Effector CD8-positive, alpha-beta T cell (primary cell): ENCODE measurements around the gene STOML2.
A peak's percentile ranks its signal among the peaks of the same experiment; 100 is the strongest.

ENCODE experiments used
- DNase-seq: peaks from one replicate; lab custom pipeline; 2025; lab: John Stamatoyannopoulos, UW

STOML2 gene

DNA sequence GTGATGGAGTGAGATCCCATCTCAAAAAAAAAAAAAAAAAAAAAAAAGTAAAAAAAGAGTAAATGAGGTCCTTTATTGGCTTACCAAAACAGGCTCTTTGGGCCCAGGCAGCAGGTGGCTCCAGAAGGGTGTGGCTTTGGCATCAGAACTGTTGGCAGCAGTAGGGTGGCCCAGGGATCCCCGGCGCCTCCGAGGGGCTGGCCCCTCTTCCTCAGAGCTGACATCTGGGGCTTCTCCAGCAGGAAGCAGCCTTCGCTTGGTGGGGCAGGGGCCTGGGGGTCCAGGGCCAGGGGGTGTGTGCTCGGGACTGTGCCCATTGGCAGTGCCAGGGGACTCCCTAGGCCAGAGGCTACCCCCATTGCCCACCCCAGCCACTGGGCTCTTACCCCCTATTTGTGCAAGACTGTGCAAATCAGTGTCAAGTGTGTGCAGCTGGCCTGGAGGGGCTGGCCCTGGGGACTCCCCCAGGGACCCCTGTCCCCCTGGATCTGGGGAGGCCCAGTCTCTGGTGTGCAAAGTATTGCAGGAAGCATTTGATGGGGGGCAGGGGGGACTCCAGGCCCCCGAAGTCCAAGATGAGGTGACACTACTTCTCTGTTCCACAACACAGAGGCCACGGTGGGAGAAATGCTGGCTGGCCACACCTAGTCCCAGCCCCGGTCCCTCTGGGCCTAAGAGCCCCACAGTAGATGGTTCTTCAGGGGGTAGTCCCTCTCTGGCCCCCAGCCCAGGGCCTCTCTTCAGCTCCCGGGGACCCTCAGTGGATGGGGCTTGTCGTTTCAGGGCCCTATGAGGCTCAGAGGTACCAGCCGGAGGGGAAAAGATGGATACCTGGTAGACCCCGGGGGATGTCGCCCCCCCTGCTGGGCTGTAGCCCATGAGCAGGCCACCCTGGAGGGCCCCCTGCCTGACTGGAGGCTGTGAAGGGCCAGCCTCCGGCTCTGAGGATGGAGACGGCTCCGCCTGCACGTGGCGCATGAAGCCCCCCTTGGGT is 4.7 kb upstream of the STOML2 start:
- no peak for DNase-seq

DNA sequence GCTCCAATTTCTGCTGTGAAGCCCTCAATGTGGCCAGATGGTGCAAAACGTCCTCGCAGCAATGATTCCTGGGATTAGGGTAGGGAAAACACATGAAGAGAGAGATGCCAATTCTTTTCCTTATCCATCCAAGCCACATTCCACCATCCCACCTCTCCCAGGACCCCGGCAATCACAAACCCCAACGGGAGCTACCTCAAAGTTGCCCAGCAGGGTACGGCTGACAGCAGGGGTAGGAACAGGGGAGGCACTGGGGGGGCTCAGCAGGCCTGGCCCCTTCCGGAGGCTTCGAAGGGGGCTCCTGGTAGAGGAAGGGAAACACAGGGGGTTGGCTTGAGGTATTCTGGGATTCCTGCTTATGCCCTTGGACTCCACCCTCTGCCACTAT is 3.4 kb upstream of the STOML2 start:
- no peak for DNase-seq

DNA sequence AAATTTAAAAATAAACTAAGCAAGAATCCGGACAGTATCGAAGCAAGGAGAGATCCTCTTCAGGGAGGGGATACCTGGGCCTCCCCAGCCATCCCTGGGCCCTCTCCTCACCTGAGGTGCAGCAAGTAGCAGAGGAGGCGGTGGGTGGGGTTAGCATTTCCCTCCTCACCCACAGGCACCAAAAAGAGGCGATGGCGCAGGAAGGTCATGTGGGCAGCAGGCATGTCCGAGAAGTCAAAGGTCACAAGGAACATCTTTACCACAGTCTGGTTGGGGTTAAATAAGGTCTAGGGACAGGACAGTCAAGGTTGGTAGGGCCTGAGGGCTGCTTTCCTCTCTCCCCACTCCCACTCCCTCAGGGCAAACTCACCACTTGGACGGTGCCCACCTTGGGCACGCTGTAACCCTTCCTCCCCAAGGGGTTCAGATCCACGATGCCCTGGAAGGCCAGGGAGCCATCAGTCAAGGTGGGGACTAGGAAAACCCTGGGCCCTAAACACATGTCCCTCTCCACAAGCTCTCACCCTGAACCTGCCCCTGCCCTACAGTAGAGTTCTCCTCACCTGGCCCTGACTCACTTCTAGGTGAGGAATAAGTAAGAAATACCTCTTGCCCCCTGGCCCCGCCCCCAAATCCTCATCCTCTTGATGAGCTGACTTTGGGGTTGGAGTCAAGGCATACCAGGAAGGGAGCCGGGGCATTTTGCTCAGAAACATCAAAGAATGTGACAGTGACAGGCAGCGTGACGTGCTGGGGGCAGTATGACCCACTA is 2.8 kb upstream of the STOML2 start:
- DNase-seq, result no peak

DNA sequence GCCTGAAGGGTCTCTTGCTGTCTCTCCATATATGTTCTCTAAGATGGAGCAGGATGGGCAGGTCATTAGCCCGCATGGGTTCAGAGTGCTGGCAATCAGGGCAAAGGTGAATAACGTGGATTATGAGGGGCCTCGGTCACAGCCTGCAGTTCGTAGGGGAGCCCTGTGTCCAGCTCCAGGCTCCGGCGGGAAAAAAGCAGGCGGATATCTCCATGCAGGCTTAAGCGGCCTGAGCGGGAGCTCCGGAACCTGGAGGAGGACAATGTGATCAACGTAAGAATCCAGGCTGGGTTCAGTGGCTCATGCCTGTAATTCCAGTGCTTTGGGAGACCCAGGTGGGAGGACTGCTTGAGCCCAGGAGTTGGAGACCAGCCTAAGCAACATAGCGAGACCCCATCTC is 2.2 kb upstream of the STOML2 start:
- no peak for DNase-seq

DNA sequence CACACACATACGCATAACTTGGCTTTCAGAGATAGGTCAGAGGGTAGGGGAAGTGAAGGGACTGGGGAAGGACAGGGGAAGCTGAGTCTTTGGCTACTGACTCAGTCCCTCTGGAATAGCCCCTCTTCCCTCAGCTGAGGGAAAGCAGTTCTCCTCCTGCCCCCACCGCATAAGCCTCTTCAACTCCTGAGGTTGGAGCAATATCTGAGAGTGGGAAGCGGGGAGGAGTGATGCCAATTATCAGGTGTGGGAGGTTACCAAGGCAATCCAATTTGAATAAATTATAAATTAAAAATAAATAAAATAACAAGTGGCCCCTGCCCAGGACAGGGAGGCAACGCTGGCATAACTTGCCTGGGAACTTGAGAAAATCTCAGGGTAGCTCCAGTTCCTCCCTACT is 1.7 kb upstream of the STOML2 start:
- no peak for DNase-seq

DNA sequence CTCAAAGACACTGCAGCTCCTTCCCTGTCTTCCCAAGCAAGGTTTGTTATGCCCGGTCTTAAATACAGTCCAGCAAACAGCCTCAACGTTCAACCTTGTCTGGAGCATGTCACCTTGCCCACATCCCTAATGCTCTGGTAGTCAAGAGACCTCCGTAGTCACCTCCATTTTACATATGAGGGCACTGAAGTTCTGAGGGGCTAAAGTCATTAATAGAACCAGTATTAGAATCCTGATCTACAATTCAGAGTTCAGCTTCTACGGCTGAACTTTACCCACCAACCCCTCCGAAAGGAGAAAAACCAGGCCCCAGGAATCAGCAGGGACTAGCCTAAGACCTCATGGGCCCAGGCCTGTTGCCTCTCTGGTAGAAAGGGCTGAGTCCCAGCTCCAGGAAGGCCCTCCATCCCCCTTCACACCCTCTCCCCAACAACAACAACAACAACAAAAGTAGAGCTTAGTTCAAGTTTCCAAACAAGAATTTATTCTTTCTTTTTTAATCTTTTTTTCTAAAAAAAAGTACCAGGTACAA is 795 bp upstream of the STOML2 start:
- DNase-seq, result no peak

DNA sequence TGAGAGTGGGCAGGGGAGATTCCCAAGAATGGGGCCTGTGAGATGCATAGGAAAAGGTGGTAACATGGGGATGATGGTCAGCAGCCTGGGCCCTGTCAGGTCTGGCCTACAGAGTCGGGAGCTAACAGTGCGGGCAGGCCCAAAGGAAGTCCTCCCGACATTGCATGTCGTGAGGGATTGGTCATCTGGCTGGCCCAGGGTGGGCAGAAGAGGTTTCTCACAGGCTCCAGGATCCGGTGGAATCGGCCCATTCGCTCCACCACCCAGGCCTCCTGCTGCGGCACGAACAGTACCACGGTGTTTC is 514 bp downstream of the STOML2 start:
- no peak for DNase-seq

DNA sequence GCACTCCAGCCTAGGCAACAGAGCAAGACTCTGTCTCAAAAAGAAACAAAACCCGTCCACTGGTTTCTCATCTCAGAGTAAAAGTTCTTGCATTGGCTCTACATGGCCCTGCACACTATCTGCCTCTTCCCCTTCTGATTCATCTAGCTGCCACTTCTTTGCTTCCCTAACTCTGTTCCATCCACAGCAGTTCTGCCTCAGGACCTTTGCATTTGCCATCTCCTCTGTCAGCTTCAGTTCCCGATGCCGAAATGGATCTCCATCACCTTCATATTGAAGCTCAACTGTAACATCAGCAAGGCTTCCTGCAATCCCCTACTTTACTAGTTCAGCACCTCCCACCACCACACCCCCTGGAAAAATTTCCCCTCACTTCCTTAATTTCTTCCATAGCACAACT is 5.4 kb downstream of the STOML2 start:
- DNase-seq, result no peak

DNA sequence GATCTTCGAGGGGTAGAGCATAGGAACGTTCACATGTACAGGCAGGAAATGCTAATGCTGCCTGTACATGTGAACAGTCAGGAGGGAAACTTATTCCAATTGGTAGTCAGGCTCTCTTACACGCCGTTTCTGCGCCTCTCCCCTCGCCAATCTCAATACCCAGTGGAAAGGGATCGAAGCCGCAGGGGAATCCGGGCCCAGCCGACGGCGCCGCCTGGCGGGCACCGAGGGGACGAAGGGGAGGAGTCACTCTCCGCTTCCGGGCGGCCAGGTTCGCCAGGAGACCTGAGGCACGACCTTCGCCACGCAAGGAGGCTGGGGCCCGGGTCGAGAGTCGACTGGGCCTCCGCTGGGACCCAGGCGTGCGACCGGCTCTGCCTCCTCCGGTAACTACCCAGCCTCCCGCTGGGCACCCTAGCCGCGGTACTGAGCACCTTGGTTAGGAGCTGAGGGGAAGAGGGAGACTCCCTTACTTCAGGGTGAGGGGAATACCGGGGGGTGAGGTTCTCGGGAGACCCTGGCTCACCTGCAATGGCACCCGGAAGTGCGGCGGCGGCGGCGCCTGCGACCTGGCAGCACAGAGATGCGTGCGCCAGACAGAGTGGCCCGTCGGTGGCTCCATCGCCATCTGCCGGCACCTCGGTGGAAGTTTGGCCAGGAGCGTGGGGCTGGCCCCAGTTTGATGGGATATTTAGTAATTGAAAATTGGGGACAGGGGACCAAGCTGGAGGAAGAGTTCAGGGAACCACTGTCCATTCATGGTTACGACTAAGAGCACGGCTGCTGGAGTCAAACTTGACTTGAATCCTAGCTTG is 6.7 kb downstream of the STOML2 start, which contains the start of gene PIGO:
TSS of gene PIGO (minus strand) at position 557 of the 815 bp plus-strand sequence. CDS start 1,026 bp downstream, outside the sequence.
- peak; percentile 80 for DNase-seq

DNA sequence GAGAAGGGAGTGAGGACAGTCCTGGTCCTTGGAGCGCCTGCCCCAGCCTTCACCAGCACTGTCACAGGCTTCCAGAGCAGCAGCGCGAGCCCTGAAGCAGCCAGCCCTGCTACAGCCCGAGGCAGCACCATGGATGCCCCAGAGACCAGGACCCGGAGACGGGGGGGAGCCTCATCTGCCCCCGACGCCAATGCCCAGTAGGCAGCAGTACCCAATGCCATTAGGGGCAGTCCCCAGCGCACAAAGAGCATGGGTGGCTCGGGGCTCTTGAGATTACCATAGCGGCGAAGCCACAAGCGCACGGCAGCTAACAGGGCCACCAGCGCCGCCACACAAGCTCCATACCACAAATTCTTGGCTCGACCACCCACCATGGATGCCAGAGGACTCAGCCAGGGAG is 11.4 kb downstream of the STOML2 start:
- DNase-seq, result no peak

DNA sequence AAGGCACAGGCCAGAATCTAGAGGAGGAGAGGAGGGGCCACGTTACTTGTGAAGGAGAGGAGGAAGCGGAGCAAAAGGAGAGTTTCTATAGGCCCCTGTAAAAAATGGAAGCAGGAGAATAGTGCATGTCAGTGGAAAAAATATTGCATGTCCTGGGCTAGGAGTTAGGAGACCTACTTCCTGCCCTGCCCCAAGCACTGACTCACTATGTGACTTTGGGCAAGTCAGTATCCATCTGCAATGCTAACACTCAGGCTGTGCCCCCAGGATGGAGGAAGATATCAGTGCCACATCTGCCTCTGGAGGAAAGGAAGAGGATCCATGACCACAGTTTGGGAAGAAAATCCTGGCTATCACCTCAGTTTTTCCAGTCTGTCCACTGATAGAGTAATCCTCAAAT is 13.5 kb downstream of the STOML2 start:
- no peak for DNase-seq

DNA sequence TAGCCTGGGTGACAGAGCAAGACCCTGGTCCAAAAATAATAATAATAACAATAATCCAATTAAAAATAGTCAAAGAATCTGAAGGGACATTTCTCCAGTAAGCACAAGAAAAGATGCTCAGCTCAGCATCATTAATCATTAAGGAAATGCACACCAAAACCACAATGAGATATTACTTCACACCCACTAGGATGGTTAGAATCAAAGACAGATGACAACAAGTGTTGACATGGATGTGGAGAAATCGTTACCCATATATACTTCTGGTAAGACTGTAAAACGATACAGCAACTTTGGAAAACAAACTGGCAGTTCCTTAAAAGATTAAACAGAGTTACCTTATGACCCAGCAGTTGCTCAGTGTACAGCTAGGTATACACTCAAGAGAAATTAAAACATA is 17.9 kb downstream of the STOML2 start:
- DNase-seq, result no peak

DNA sequence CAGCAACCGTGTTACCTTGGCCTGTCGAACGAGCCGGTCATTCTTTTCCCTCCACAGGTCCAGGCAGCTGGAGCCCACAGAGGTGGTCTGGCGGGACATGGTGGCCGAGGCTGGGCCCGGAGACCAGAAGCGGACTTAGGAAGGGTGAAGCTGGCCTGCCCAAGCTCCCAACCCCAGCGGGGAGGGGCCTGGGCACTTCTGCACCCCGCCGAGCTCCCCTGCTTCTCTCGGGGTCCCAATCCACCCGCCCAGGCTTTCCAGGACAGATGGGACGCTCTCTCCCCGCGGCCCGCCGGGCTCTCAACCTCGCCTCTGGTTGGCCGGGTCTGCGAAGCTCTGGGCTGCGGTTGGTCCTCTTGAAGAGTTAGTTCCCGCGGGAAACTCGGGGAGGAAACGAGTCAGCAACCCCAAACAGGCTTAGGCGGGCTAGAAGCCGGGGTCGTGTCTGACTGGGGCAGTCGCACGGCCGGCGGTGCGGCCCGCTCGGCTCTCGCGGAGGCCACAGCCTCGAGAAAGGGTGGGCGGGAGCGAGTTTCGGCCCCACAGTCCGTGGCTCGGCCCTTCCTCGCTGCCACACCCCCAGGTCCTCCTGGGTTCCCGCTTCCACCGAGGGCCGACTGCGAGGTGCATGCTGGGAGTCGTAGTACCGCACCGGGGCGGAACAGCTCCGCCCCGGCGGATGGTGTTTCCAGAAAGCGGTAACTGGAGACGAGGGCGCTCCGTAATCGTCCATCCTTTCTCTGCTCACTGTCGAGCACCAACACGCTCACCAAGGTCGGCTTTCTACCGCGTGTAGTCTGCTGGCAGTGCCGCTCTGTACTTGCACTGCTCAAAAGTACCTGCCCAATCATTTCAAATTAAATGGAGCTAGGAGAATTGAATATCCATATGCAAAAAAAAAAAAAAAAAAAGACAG is 23.2 kb downstream of the STOML2 start, which contains the start of gene FANCG:
TSS of gene FANCG (minus strand) at position 517 of the 916 bp plus-strand sequence. CDS start at position 99, 418 bp downstream.
- DNase-seq, result peak; percentile 64

DNA sequence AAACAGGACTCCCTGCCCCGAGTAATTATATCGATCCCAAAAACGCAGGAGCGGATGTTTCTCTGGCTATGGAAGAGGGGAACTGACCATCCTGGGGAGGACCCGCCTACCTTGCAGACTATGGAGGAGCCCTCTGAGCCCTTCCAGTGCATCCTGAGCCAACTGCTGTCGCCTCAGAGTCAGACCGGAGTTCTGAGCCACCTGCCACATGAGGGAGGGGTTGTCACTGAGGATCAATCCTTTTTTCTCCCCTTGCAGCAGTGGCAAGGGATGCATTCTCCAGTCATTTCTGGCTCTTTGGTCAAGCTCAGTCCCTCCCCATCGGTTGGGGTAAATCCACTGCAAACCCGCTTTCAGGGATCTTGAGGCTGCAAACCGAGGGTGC is 23.9 kb downstream of the STOML2 start:
- no peak for DNase-seq

DNA sequence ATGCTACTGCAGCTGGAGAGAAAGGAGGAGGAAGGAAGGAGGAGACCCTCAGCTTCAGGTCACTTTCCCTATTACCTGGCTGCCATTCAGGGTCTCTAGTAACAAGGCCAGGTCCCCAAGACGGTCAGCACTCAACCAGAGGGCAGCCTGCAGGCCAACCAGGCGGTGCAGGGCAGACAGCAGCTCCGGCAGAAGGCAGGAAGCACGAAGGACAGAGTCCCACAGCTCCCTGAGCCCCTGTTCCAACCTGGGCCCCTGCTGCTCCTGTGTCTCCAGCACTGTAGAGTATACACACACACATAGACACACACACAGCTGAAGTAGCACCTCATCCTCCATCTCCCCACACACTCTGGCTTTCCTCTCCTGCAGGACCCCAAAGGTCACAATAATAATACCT is 24.9 kb downstream of the STOML2 start:
- DNase-seq, result no peak

DNA sequence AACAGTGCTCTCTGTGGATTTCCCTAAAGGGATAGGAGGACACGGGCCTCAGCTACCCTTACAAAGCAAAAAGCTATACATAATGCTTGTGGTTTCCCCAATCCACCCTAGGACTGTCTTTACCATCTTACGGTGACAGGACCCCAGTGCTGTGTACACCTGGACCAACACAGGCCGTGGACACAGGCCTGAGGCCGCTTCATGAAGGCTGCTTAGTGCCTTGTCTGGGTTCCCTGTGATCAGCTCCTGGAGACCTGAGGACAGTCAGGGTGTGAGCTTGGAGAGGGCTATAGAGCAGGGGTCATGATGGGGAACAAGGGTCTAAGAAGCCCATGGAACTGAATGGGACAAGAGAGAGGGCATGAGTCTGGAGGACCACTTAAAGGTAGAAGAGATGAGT is 26.1 kb downstream of the STOML2 start:
- DNase-seq, result no peak

DNA sequence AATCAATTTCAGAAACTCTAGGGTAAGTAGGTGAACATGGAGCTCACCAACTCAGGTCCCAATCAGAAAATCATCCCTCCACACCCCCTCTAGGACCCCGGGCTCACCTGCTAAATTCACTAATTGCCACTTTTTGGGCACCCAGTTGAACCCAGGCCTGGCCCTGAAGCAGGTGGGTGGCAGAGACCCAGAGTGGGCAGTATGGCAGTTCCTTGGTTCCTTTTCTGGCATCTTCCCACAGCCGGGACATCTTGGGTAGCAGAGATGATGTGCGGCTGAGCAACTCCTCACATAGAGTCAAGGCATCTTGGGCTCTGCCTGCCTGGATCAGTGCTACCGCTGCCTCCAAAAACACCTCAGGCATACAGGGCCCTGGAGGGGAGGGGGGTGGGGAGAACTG is 27.6 kb downstream of the STOML2 start:
- no peak for DNase-seq

DNA sequence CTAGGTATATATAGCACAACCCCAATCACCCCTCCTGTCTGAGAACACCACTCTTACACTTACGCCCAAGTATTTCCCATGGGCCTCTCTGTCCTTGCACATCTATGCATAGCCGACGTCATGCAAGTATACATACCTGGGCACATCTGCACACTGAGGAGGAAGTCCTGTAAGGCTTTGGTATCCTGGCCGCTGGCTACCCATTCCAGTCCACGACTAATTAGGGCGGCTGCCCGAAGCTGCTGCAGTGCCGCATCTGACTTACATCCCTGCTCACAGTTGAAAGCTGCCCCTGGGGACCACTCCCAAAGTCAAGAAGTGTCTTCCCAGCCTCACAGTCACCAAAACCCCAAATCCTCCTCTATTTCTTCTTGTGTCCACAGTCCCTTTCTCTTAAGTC is 28.1 kb downstream of the STOML2 start:
- no peak for DNase-seq

DNA sequence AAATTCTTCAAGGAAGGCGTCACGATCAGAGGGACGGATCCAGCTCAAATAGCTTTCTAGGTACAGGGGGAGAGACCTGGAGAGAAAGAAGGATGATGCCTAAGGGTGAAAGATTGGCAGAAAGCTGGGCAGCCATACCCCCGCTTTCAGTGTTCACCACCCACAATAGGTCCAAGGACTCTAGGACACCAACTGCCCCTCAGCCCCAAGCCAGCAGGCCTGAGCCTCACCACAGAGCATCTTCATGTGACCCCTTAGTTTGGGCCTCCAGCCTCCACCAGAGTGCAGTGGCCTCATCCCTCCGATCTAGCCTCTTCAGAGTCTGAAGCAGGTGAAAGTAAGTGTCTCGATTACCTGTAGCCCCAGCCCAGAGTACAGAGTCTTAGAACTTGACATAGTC is 28.8 kb downstream of the STOML2 start:
- no peak for DNase-seq

DNA sequence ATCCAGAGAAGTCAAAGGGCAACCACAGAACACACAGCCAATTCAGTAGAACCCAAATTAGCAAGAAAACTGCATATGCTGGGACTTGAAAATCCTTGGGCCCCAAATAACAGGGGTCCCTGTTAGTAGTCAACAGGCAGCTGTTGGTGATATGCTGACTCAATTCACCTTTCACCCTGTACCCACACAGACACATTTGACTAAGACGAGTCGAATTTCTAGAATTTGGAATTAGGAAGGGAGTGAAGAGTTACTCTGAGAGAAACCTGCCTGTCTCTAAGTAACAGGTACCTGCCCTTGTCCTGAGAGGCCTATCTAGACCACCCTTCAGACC is 29.7 kb downstream of the STOML2 start:
- no peak for DNase-seq
